Thyroid gland (tissue), 4 donors: ENCODE data around the gene LSM14B. TPM values are rescaled to one million over a fixed set of nuclear protein-coding genes. Genes with fewer than 3 reads are reported as not detected.

Experiments
- DNase-seq, 2 donors: peaks; one replicate each; pipeline ENCODE4 v3.0.0-alpha.2; 2019
- H3K27ac ChIP-seq, 3 donors: fragments of 200-600 bp; sonication (generic); 1 replicate in 2 of 3; 2 replicates in 1 of 3; pipeline ENCODE4 v1.5.1; 2016 to 2019; ENCODE audit warnings: mild to moderate bottlenecking in 1 of 3, moderate library complexity in 1 of 3
- H3K27me3 ChIP-seq: fragments of 200-600 bp; sonication (generic); one replicate; pipeline ENCODE4 v1.5.1; 2019
- H3K36me3 ChIP-seq, 2 donors: fragments of 200-600 bp; sonication (generic); one replicate each; pipeline ENCODE4 v1.5.1; 2016 to 2019
- H3K4me1 ChIP-seq, 2 donors: fragments of 200-600 bp; sonication (generic); one replicate each; pipeline ENCODE4 v1.5.1; 2017 to 2019
- H3K4me3 ChIP-seq, 3 donors: fragments of 200-600 bp; sonication (generic); replicated peaks in 1 of 3; 1 replicate in 2 of 3; 2 replicates in 1 of 3; pipeline ENCODE4 v1.5.1; 2016; ENCODE audit warnings: mild to moderate bottlenecking in 1 of 3
- H3K9me3 ChIP-seq: fragments of 200-600 bp; sonication (generic); one replicate; pipeline ENCODE4 v1.5.1; 2017
- CTCF ChIP-seq, 6 experiments: fragments of 200-600 bp in 3 of 6; fragments of 450-650 bp in 3 of 6; sonication (generic) in 3 of 6; IDR thresholded peaks; one replicate each; pipeline ENCODE4 v1.5.1; 2016 to 2019; ENCODE audit warnings: antibody characterized with exemption in 6 of 6, mild to moderate bottlenecking in 2 of 6, inconsistent platforms in 1 of 6, moderate library complexity in 1 of 6
- POLR2A ChIP-seq, 2 donors: fragments of 450-650 bp; IDR thresholded peaks; one replicate each; pipeline ENCODE4 v1.6.1; 2017; ENCODE audit warnings: antibody characterized with exemption in 2 of 2, mild to moderate bottlenecking in 2 of 2, moderate library complexity in 1 of 2
- WGBS, 2 donors: methylation state at CpG; one replicate each; pipeline ENCODE4 v1.1.5; 2017; 5-methylcytosine and 5-hydroxymethylcytosine counted together
- intact Hi-C: fragments of 100-400 bp; cut with DNase I; formaldehyde crosslinking; loops from one replicate; pipeline ENCODE4 v1.15.1; 2023
- total RNA-seq, 4 donors: library from RNA; depleted of rRNA; stranded (reverse); fragments of >200 nt; gene quantifications; one replicate each; pipeline ENCODE4 v1.2.3, GENCODE V29; 2016

LSM14B gene
- total RNA-seq, 4 donors from 2014 or later, result 25.3 to 27.9 (median 25.6) TPM

GRCh38 chr20:62120365-62120762 is 1.9 kb upstream of the LSM14B start:
- TF ChIP-seq CTCF (IDR thresholded peaks at IDR 0.05), result no peak
- TF ChIP-seq POLR2A (IDR thresholded peaks at IDR 0.05), result no peak
- intact Hi-C loops, result loop anchor here (5.0 kb wide), 1 partner anchor 53 kb away; the partner anchor contains the start of gene TAF4
- H3K9me3 ChIP-seq, result no peaks in the 10 kb centered on the region
- H3K27ac ChIP-seq, result peak overlapping the region; percentile 52 to 90 (median 57)
- 92 to 94% methylated on average over 5 of the region's 5 CpGs for WGBS, 2 donors
- peaks cover 27 to 37% of the 10 kb centered on the region in 2 donors for H3K4me1 ChIP-seq
- peaks cover 4% of the 10 kb centered on the region in 2 donors for H3K36me3 ChIP-seq
- H3K27me3 ChIP-seq, result no peaks in the 10 kb centered on the region
- H3K4me3 ChIP-seq, result no peak overlapping the region
- no peak for DNase-seq

- H3K36me3 ChIP-seq, result peaks cover 11 to 12% of the 10 kb centered on the region in 2 donors
- TF ChIP-seq POLR2A (IDR thresholded peaks at IDR 0.05) (peak in 1 of 2 donors; percentile 65), CTCF (IDR thresholded peaks at IDR 0.05) (no peak)
- no peaks in the 10 kb centered on the region for H3K9me3 ChIP-seq
- H3K4me1 ChIP-seq, result peaks cover 27 to 37% of the 10 kb centered on the region in 2 donors
- intact Hi-C loops, result loop anchor here (5.0 kb wide), 1 partner anchor 54 kb away; the partner anchor contains the start of gene TAF4
- peak overlapping the region; percentile 60 to 67 (median 63) for H3K4me3 ChIP-seq
- 17 to 21% methylated on average over 44 to 45 of the region's 45 CpGs for WGBS, 2 donors
- no peaks in the 10 kb centered on the region for H3K27me3 ChIP-seq
- DNase-seq, result no peak
- H3K27ac ChIP-seq, result peak overlapping the region; percentile 90 to 97 (median 90)
Observed at GRCh38 chr20:62120990-62121775, 1.1 kb upstream of the LSM14B start.

GRCh38 chr20:62122654-62123449 is 577 bp downstream of the LSM14B start:
- no peak for TF ChIP-seq CTCF (IDR thresholded peaks at IDR 0.05)
- peak in 1 of 2 donors; percentile 47 for TF ChIP-seq POLR2A (IDR thresholded peaks at IDR 0.05)
- H3K36me3 ChIP-seq, result peaks cover 27 to 28% of the 10 kb centered on the region in 2 donors
- H3K4me1 ChIP-seq, result peaks cover 27 to 37% of the 10 kb centered on the region in 2 donors
- H3K27me3 ChIP-seq, result no peaks in the 10 kb centered on the region
- no peaks in the 10 kb centered on the region for H3K9me3 ChIP-seq
- intact Hi-C loops, result loop anchor here (5.0 kb wide), 1 partner anchor 56 kb away; the partner anchor contains the start of gene TAF4
- H3K4me3 ChIP-seq, result peak overlapping the region; percentile 25 to 87 (median 41)
- 0 to 2% methylated on average over 2 to 42 of the region's 77 CpGs for WGBS, 2 donors
- DNase-seq, result peak; percentile 71
- peak overlapping the region; percentile 42 to 90 (median 73) for H3K27ac ChIP-seq

GRCh38 chr20:62123450-62124118 is 1.3 kb downstream of the LSM14B start:
- DNase-seq, result peak; percentile 59 to 66
- Histone ChIP-seq H3K4me3 (peak overlapping the region; percentile 25 to 87 (median 41)), H3K9me3 (no peaks in the 10 kb centered on the region), H3K27ac (peak overlapping the region; percentile 42 to 90 (median 73)), H3K36me3 (peaks cover 35% of the 10 kb centered on the region in 2 donors), H3K27me3 (no peaks in the 10 kb centered on the region), H3K4me1 (peaks cover 27 to 37% of the 10 kb centered on the region in 2 donors)
- 25 to 78% methylated on average over 3 to 16 of the region's 19 CpGs for WGBS, 2 donors
- intact Hi-C loops, result loop anchor here (5.0 kb wide), 1 partner anchor 56 kb away; the partner anchor contains the start of gene TAF4
- TF ChIP-seq POLR2A (IDR thresholded peaks at IDR 0.05) (peak in 1 of 2 donors; percentile 34), CTCF (IDR thresholded peaks at IDR 0.05) (no peak)
